Measurements from ENCODE around the gene LMO7.

DNA sequence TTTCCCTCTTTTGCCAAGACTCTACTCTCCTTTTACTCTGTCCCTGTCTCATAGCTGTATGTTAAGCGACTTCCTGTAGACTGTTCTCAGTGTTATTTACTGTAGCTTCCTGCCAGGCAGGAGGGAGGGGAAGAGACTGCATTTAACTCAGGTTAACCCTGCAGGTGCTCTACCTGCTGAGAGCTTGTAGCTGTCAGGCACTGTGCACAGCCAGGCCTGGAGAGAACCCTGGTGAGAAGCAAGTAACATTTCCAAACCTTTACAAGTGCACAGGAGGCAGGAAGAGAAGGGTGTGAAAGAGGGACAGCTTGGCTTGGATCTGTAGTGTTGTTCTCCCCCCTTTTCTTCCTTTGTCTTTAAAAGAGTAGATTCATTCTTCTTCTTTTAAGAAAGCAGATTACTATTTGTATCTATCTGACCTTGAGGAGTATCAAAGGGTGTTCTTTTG, 167.1 kb downstream of the LMO7 start:
- TF ChIP-seq, protein P1, sequence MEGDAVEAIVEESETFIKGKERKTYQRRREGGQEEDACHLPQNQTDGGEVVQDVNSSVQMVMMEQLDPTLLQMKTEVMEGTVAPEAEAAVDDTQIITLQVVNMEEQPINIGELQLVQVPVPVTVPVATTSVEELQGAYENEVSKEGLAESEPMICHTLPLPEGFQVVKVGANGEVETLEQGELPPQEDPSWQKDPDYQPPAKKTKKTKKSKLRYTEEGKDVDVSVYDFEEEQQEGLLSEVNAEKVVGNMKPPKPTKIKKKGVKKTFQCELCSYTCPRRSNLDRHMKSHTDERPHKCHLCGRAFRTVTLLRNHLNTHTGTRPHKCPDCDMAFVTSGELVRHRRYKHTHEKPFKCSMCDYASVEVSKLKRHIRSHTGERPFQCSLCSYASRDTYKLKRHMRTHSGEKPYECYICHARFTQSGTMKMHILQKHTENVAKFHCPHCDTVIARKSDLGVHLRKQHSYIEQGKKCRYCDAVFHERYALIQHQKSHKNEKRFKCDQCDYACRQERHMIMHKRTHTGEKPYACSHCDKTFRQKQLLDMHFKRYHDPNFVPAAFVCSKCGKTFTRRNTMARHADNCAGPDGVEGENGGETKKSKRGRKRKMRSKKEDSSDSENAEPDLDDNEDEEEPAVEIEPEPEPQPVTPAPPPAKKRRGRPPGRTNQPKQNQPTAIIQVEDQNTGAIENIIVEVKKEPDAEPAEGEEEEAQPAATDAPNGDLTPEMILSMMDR (IDR thresholded peaks at IDR 0.05) = no peak
- TF ChIP-seq POLR2AphosphoS5 (IDR thresholded peaks at IDR 0.05) (no peak), POLR2A (IDR thresholded peaks at IDR 0.05) (no peak), EP300 (IDR thresholded peaks at IDR 0.05) (no peak)
